GM21367 (cell line): ENCODE data around the gene B3GNT7.
A peak's percentile ranks its signal among the peaks of the same experiment; 100 is the strongest.

Experiments
- ATAC-seq: cut with Tn5 transposase; IDR thresholded peaks from one replicate; pipeline ENCODE4 v1.9.1; 2021; ENCODE audit not compliant: unreplicated experiment

B3GNT7 gene

DNA sequence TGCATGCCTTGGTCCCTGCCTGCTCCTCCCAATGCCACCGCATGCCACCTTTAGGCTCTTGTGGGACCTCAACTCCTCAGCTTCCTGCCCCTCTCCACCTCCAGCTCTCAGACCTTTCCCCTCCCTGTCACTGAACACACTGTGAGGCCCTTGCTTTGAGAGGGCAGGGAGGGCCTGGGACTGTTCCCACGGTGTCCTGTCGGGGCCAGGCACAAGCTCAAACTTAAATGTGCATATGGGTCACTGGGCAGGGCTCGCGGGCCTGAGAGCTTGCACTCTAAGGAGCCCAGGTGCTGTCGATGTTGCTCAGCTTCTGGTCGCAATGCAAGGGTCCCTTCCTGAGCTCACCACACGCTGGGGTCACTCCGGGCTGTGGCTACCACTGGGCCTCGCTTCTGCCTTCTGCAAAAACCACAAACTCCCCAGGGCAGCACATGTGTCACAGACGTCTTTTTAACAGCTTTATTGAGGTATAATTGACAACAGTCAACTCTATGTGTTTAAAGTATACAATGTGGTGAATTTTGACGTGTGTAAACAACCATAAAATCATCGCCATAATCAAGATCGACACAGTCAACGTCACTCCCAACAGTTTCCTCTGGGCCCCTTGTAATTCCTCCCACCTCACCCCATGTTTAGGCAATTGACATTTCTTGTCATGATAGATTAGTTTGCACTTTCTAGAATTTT lies 11.9 kb upstream of the B3GNT7 start:
- no peak for ATAC-seq

DNA sequence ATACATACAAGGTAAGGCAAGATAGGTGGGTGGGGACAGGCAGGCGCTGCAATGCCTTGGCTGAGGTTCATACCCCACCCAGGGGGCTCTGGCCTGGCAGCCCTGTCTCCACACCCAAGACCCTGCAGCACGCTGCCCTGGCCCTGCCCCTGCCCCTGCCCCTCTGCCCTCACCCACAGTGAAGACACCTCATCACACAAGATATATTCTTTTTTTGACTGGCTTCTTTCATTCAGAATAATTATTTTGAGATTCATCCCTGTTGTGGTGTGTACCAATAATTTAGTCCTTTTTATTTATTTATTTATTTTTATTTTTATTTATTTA lies 11.4 kb upstream of the B3GNT7 start:
- ATAC-seq, result no peak

DNA sequence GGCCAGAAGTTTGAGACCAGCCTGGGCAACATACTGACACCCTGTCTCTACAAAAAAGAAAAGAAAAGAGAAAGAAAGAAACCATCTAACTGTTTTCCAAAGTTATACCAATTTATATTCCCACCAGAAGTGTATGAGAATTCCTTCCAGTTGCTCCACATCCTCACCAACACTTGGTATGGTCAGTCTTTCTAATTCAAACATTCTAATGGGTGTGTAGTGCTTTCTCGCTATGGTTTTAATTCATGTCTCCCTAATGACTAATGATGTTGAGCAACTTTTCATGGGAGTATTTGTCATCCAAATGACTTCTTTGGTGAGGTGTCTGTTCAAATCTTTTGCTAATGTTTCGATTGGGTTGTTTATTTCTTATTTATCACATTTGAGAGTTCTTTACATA lies 10.5 kb upstream of the B3GNT7 start:
- ATAC-seq, result no peak

DNA sequence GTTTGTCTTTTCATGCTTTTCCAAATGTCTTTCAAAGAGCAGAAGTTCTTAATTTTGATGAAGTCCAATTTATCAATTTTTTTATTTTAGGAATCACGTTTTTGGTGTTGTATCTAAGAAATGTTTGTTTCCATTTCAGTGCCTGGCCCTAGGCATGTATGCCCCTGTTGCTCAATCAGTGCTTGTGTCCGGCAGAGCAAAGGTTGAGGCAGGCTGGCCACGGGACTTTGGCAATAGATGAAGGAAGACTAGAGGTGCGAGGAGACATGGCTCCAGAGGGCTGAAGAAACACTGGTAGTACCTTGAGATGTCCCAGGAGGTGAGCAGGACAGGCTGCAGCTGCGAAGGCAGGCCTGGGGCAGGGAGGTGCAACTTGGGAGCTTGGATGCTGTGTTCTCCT lies 10.1 kb upstream of the B3GNT7 start:
- ATAC-seq, result no peak

DNA sequence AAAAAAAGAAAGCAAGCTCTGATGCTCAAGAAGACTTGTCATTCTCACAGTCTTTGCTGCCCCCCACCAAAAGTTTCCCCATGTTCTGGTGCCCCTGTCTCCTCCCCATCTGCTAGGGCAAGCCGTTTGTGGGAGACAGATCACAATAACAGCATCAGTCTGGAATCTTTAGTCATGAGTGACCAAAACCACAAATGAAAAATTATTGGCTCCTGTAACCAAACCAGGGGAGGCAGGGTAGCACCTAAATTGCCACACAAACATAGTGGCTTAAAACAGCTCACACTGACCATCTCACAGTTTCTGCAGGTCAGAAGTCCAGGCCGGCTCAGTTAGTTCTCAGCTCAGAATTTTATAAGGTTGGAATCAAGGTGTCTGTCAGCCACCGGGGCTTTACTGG lies 9.1 kb upstream of the B3GNT7 start:
- no peak for ATAC-seq

DNA sequence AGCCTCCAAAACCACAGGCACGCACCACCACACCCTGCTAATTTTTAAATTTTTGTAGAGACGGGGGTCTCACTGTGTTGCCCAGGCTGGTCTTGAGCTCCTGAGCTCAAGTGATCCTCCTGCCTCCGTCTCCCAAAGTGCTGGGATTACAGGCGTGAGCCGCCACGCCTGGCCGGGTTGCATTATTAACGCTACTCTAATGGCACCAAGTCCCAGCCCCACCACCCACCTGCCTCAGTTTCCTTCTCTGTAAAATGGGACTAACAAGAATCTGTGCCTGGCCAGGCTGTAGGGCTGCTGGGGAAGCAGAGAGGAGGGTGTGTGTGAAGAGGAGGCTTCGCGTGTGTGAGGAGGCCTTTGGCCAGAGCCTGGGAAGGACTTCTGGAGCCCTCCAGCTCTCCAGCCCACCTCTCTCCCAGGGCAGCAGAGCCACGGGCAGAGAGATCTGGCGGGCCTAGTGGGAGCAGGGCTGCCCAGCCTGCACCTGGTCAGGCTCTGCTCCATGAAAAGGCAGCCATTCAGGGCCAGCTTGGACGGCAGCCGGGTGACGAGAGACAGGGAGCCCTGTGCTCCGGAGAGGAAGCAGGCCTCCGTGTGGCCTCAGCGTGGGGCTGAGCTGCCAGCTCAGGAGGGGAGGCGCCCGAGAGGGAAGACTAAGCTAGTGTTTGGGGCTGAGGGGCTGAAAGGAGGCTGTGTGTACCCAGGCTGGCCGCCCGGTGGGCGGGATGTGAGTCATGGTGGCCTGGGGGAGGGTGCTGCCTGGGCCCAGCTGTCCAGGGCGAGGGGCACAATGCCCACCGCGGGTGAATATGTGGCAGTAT lies 7.4 kb upstream of the B3GNT7 start:
- no peak for ATAC-seq

DNA sequence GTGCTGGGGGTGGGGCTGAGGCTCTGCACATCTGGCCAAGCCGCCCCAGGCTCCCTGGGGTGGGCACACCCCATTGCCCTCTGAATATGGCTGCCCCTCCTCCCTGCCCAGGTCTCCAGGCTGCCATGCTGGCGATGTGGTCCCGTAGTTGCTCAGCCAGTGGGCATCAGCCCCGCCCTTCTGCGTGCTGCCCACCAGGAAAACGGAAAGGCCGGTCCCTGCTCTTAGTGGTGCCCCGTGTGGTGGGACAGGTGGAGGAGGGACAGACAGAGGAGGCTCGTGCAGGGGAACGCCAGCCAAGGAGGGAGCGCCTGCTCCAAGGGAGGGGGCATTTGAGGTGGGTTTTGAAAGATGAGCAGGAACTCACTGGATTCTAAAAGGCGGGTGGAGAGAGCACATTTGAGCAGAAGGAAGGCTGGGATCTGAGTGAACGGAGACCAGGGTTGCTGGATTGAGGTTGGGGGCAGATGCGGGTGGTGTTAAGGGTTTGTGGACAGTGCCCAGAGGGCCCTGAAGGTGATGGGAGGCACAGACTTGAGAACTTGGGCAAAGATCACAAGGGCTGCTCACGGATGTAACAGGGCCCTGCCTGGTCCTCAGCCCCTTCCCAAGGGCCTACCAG lies 6.7 kb upstream of the B3GNT7 start:
- ATAC-seq, result no peak

DNA sequence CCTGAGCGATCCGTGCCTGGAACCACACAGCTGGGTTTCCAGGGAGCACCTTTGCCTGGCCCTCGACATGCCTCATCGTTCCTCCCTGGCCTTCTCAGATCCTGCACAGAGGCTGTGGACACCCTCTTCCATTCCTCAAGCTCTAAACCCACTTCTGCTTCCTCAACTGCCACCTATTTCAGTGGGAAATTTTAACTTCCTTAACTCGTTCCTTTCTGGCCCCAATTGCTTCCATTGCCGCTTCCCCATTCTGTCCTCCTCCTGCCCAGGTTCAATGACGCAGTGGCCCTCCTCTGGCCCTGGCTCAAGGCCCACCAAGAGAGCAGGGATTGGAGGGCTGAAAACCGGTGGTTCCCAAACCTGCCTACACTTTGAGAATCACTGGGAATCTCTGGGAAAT lies 4.8 kb upstream of the B3GNT7 start:
- no peak for ATAC-seq

DNA sequence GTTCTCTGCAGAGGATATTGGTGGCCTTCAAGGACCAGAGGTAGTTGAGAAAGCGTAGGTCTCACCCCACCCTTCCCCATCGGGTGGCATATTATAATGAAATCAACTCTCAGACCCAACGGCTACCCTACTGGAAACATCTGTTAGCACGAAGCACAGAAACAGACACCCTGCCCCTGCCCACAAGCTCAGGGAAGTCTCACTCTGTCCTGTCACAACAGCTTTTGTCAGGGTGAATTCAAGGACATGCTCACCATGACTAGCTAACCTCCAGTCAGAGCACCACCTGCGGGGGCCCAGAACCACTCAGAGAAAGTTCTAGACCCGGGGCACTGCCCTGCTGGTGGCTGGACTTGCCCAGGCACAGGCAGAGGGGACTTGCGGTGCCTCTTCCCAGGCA lies 3.5 kb upstream of the B3GNT7 start:
- no peak for ATAC-seq

DNA sequence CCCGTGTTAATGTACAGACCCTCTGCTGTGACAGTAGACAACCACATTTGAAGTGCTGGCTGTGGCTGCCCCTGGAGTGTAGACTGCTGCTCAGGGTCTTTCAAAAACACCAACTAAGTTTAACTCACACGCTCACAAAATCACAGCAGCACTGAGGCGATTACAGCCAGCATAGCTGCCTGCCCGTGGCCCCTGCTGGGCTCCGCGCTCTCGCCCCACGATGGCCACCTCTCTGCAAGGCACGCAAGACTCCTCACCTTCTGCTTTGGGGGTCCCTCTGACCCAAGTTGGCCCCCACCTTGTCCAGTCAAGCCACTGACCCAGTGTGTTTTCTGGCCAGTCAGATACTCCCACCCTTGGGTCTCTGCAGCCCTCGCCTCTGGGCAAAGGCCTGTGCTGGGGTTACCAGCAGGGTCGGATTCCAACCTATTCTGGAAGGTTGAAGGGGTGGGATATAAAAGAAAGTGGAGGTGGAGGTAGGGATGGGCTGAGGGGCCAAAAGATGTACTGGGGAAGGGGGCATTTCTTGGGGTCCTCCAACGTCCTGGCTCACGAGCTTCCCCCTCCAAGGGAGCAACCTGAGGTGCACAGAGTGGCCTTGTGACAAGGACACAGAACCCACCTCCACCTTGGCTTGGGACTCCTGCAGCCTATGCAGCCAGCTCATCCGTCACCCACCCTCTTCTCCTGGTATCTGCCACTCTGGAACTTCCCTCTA lies 2.9 kb upstream of the B3GNT7 start:
- no peak for ATAC-seq

DNA sequence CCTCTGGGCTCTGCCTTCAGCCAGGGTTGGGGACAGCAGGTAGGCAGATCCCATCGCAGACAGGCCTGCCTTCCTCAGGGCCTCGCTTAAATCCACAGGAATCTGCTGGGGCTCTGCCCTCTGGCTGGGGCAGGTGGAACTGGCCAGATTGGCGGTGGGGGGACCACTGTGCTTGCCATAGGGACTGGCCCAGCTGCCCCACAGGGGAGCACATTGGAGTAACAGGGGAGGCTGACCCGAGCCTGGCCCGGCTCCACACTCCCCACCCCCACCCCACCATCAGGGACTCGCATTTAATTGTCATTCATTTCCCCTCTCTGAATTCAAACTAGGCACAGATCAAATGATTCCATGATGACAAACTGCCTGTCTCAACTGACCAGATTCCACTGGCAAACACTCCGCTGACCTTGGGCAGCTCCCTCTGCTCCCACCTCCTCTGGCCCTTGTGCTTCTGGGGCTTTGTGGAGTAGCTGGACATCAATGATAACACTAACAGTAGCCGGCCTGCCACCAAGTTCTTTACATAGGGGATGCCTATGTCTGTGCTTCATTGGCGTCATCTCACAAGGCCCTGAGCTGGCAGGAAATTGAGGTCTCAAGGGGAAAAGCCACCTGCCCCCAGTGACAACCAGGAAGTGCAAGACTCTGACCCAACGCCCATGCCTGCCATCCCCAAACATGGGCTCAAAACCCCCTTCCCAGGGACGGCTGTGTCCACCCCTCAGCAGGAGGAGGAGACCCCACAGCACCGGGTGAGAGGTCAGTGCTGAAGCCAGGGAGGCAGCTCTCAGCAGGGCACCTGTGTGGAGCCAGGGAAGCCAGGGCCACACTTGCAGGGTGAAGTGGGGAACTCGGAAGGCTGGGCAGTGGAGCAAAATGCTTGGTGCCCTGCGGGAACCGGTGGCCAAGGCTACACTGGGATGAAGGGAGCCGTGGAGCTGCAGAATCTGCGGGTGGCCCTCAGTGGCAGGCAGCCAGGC lies 2.1 kb upstream of the B3GNT7 start:
- ATAC-seq, result peak; percentile 33

DNA sequence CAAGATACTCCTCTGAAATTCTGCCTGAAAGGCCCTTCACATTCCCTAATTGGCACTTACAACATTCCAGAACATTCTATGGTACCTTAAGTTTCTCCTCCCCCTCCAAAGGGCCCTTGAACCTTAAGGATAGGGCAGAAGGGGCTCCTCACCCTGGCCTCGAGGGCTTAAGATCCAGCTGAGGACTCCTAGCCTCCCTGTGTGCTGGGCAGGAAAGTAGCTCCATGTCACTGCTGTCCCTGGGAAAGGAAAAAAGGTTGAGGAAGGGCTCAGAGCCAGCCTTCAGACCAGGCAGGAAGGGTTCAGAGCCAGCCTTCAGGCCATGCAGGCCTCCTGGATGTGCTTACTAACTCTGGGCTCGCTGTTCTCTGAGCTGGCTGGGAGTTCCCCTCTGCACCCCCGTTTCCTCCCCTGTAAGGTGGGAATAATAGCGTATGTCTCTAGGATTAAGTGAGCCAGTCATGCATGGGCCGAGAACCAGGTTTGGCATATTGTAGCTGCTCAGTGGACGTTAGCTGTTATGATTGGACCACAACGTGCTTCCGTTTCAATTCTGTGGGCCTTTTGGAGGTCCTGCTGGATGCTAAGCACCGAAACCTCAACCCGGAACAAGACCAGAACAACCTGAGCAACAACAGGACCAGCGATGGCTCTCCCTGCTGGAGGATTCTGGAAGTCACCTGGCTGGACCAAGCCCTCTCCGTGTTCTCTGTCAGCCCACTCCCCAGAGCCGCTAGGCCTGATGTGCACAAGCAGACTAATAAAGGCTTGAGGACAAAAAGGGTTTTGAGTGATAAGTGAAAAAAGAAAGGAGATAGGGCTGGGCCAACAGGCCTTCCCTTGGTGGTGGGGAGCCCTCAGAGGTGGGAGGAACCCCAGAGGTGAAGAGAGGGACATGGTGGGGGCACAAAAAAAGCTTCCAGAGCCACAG lies 1.0 kb upstream of the B3GNT7 start:
- ATAC-seq, result peak; percentile 36

DNA sequence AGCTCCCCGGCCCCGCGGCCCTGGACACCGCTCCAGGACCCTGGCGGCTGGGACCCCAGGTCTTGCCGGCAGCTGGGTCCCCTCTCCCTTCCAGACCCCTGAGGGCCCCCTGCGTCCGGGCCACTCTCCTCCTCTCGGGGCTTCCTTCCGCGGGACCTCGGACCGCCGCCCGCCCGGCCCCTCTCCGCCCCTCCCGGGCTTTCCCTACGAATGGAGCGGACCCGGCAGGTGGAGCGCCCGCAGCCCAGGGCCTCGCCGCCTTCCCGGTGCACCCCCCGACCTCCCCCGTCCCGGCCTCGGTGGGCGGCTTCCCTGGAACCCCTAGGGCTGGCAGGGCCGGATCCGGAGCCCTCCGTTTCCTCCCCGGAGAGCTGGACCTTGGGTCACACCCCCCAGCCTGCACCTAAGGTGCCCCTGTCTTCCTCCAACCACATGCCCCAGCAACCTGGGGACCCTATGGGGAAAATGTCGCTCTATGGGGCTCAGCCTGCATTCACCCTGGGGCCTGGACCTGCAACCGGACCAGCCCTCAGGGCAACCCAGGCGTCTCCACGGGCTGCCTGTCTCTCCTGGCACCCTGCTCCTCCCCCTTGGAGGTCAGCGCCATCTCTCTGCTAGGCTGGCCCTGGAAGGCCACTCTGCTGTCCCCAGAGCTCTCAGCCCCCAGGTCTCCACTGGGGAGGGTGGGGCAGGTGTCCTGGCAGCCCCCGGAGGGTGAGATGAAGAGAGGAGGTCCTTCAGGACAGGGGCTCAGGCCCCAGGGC lies 730 bp downstream of the B3GNT7 start:
- no peak for ATAC-seq

DNA sequence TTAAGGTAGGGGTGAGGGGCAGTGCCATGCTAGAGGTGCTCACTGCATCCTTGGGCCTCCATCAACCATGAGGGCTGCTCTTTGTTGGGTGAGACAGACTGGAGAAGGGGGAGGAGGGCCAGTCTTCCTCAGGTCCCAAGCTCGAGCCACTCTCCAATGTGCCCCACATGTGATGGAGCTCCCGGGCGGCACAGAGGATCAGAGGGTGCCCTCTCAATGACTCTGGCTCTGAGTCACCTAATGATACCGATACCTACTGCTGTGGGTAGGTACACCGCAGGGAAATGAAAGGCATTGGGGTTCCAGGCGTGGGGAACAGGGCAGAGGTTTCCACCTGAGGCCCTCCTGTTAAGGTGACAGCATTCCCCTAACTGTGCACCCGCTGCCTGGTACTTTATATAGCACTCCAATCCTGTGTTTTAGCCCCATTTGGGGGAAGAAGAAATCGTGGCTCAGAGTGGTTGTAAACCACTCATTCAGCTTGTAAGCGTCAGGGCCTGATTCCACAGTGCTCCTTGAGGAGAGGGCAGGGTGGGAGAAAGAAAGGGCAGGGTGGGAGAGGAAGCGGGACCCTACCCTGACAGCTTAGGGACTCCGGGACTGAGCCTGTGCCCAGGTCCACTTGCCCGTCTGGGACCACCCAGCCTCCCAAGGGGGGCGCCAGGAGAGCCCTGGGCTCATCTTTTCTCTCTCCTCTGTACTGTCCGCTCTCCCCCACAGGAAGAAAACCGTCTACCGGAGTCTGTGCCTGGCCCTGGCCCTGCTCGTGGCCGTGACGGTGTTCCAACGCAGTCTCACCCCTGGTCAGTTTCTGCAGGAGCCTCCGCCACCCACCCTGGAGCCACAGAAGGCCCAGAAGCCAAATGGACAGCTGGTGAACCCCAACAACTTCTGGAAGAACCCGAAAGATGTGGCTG lies 1.8 kb downstream of the B3GNT7 start:
- ATAC-seq, result no peak

DNA sequence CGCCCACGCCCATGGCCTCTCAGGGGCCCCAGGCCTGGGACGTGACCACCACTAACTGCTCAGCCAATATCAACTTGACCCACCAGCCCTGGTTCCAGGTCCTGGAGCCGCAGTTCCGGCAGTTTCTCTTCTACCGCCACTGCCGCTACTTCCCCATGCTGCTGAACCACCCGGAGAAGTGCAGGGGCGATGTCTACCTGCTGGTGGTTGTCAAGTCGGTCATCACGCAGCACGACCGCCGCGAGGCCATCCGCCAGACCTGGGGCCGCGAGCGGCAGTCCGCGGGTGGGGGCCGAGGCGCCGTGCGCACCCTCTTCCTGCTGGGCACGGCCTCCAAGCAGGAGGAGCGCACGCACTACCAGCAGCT lies 2.4 kb downstream of the B3GNT7 start:
- ATAC-seq, result no peak

DNA sequence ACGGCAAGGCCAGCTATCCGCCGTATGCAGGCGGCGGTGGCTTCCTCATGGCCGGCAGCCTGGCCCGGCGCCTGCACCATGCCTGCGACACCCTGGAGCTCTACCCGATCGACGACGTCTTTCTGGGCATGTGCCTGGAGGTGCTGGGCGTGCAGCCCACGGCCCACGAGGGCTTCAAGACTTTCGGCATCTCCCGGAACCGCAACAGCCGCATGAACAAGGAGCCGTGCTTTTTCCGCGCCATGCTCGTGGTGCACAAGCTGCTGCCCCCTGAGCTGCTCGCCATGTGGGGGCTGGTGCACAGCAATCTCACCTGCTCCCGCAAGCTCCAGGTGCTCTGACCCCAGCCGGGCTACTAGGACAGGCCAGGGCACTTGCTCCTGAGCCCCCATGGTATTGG lies 3.1 kb downstream of the B3GNT7 start:
- no peak for ATAC-seq

DNA sequence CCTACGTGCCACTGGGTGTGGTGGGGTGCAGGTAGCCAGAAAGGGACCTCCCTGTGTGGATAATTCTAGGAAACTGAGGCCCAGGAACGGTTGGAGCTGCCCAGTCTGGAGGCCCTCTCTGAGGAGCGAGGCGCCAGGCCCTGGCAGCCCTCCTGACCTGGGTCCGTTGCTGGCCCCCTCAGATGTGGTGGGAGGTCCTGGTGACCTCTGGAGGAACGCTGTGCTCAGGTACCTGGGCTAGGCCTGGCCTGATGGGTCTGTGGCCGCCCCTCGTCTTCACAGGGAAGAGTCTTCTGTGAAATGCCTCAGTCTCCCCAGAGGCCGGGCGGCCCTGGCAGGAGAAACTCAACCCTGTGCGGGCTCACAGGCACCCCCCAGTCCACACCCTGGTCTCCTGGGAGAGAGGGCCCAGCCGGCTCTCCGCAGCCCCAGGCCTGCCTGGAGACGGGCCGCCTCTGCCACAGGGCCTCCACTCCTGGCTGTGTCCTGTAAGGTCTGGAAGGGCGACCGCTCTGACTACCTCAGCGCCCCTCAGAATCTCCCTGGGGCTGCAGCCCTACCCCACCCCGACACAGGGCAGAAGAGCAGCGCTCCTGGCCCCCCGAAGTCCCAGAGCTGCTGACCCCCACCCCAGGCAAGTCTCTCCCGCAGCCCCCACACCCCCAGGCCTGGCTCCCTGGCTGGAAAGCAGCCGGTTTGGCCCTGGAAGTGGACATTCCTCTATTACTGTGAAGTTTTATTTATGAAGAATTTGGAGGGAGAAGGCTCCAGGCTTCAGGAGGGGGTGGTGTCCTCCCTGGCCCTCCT lies 3.7 kb downstream of the B3GNT7 start:
- no peak for ATAC-seq
